H9 (cell line): Measurements from ENCODE around the gene OR4X1. TPM values are rescaled to one million over a fixed set of nuclear protein-coding genes. Genes with fewer than 3 reads are reported as not detected.

Source experiments
- DNase-seq: peaks from one replicate; pipeline ENCODE4 v3.0.0-alpha.2; 2017
- H2AFZ ChIP-seq: one replicate; pipeline ENCODE4 v1.6.1; 2013; ENCODE audit warnings: mild to moderate bottlenecking, low read length, control low read depth, moderate library complexity
- H2AK5ac ChIP-seq: 2 replicates; pipeline ENCODE4 v1.6.1; 2013; ENCODE audit warnings: low read length, control low read depth, mixed read lengths; ENCODE audit not compliant: insufficient read length
- H2BK120ac ChIP-seq: one replicate; pipeline ENCODE4 v1.6.1; 2013; ENCODE audit warnings: low read depth, mild to moderate bottlenecking, low read length, control low read depth, inconsistent platforms; ENCODE audit not compliant: poor library complexity, severe bottlenecking
- H2BK12ac ChIP-seq: 2 replicates; pipeline ENCODE4 v1.6.1; 2013; ENCODE audit warnings: low read length, control low read depth, mixed read lengths, low read depth; ENCODE audit not compliant: insufficient read length
- H2BK15ac ChIP-seq: 2 replicates; pipeline ENCODE4 v1.6.1; 2013; ENCODE audit warnings: low read depth, low read length, control low read depth
- H2BK20ac ChIP-seq: one replicate; pipeline ENCODE4 v1.6.1; 2013; ENCODE audit warnings: low read depth, mild to moderate bottlenecking, low read length, control low read depth, inconsistent platforms; ENCODE audit not compliant: poor library complexity, severe bottlenecking
- H2BK5ac ChIP-seq: 2 replicates; pipeline ENCODE4 v1.6.1; 2013; ENCODE audit warnings: low read length, control low read depth, mixed read lengths; ENCODE audit not compliant: insufficient read length
- H3K14ac ChIP-seq: 2 replicates; pipeline ENCODE4 v1.6.1; 2013; ENCODE audit warnings: low read length, control low read depth; ENCODE audit not compliant: insufficient read depth
- H3K18ac ChIP-seq: 2 replicates; pipeline ENCODE4 v1.6.1; 2013; ENCODE audit warnings: low read depth, mild to moderate bottlenecking, mixed read lengths, low read length, control low read depth; ENCODE audit not compliant: insufficient read length
- H3K23ac ChIP-seq: 2 replicates; pipeline ENCODE4 v1.6.1; 2013; ENCODE audit warnings: low read length, control low read depth, mixed read lengths, low read depth; ENCODE audit not compliant: insufficient read length
- H3K23me2 ChIP-seq: 2 replicates; pipeline ENCODE4 v1.6.1; 2013; ENCODE audit warnings: low read depth, mild to moderate bottlenecking, mixed read lengths, low read length, control low read depth; ENCODE audit not compliant: insufficient read length, poor library complexity, severe bottlenecking
- H3K27ac ChIP-seq: 2 replicates; pipeline ENCODE4 v1.5.1; 2013; ENCODE audit warnings: low read length, control low read depth, mixed read lengths, low read depth; ENCODE audit not compliant: insufficient read length
- H3K27me3 ChIP-seq: 2 replicates; pipeline ENCODE4 v1.6.1; 2013; ENCODE audit warnings: low read length, control low read depth, inconsistent platforms; ENCODE audit not compliant: insufficient read depth
- H3K4ac ChIP-seq: 2 replicates; pipeline ENCODE4 v1.6.1; 2013; ENCODE audit warnings: low read depth, mild to moderate bottlenecking, control low read depth, inconsistent platforms, low read length, moderate library complexity
- H3K4me1 ChIP-seq: 2 replicates; pipeline ENCODE4 v1.6.1; 2013; ENCODE audit warnings: low read length, control low read depth, inconsistent platforms; ENCODE audit not compliant: insufficient read depth
- H3K4me2 ChIP-seq: 2 replicates; pipeline ENCODE4 v1.6.1; 2013; ENCODE audit warnings: low read length, control low read depth, mixed read lengths; ENCODE audit not compliant: insufficient read length, insufficient read depth
- H3K56ac ChIP-seq: 2 replicates; pipeline ENCODE4 v1.6.1; 2013; ENCODE audit warnings: low read depth, mild to moderate bottlenecking, mixed read lengths, low read length, control low read depth; ENCODE audit not compliant: insufficient read length
- H3K79me1 ChIP-seq: 2 replicates; pipeline ENCODE4 v1.6.1; 2013; ENCODE audit warnings: low read depth, mild to moderate bottlenecking, moderate library complexity, low read length, control low read depth, inconsistent platforms; ENCODE audit not compliant: insufficient read depth, poor library complexity, severe bottlenecking
- H3K79me2 ChIP-seq: 2 replicates; pipeline ENCODE4 v1.6.1; 2013; ENCODE audit warnings: low read length, control low read depth, inconsistent platforms; ENCODE audit not compliant: insufficient read depth
- H3K9ac ChIP-seq: 2 replicates; pipeline ENCODE4 v1.6.1; 2013; ENCODE audit warnings: low read length, control low read depth, mixed read lengths; ENCODE audit not compliant: insufficient read length; ENCODE audit errors: extremely low read depth
- H3K9me3 ChIP-seq: one replicate; pipeline ENCODE4 v1.6.1; 2013; ENCODE audit warnings: low read depth, low read length, inconsistent platforms; ENCODE audit not compliant: control insufficient read depth
- H3T11ph ChIP-seq: one replicate; pipeline ENCODE4 v1.6.1; 2013; ENCODE audit warnings: mild to moderate bottlenecking, low read length, control low read depth, inconsistent platforms
- H4K20me1 ChIP-seq: one replicate; pipeline ENCODE4 v1.6.1; 2013; ENCODE audit not compliant: control insufficient read depth, insufficient read length, insufficient read depth
- H4K5ac ChIP-seq: 2 replicates; pipeline ENCODE4 v1.6.1; 2013; ENCODE audit warnings: low read depth, mild to moderate bottlenecking, mixed read lengths, low read length, control low read depth; ENCODE audit not compliant: insufficient read length
- H4K8ac ChIP-seq: replicated peaks from 2 replicates; pipeline ENCODE4 v1.6.1; 2013; ENCODE audit warnings: low read length, control low read depth, mixed read lengths, low read depth; ENCODE audit not compliant: insufficient read length
- H4K91ac ChIP-seq: 2 replicates; pipeline ENCODE4 v1.6.1; 2013; ENCODE audit warnings: low read depth, mild to moderate bottlenecking, moderate library complexity, mixed read lengths, low read length, control low read depth; ENCODE audit not compliant: insufficient read length
- H3K27ac Mint-ChIP-seq, 3 experiments: 2 replicates in 2 of 3; 3 replicates in 1 of 3; pipeline ENCODE4 v1.8.0; 2020 to 2021; ENCODE audit warnings: mixed read lengths in 3 of 3, mild to moderate bottlenecking in 1 of 3, moderate library complexity in 1 of 3
- H3K27me3 Mint-ChIP-seq: 2 replicates; pipeline ENCODE4 v1.8.0; 2021; ENCODE audit warnings: low read depth, mild to moderate bottlenecking, moderate library complexity, mixed read lengths
- H3K36me3 Mint-ChIP-seq, 3 experiments: 2 replicates in 2 of 3; 3 replicates in 1 of 3; pipeline ENCODE4 v1.8.0; 2020 to 2021; ENCODE audit warnings: low read depth in 3 of 3, mixed read lengths in 3 of 3; ENCODE audit not compliant: insufficient read depth in 1 of 3
- H3K4me1 Mint-ChIP-seq, 2 experiments: 2 replicates each; pipeline ENCODE4 v1.8.0; 2020; ENCODE audit warnings: mixed read lengths in 2 of 2
- H3K4me3 Mint-ChIP-seq, 2 experiments: 2 replicates in 1 of 2; 3 replicates in 1 of 2; pipeline ENCODE4 v1.8.0; 2020 to 2021; ENCODE audit warnings: mild to moderate bottlenecking in 2 of 2, mixed read lengths in 2 of 2, moderate library complexity in 1 of 2
- H3K9me3 Mint-ChIP-seq, 2 experiments: 2 replicates in 1 of 2; 3 replicates in 1 of 2; pipeline ENCODE4 v1.8.0; 2020; ENCODE audit warnings: mild to moderate bottlenecking in 2 of 2, mixed read lengths in 2 of 2, moderate library complexity in 1 of 2
- CTCF ChIP-seq: fragments of 200-600 bp; sonication (generic); conservative IDR thresholded peaks from 3 replicates; pipeline ENCODE4 v1.8.0; 2021; ENCODE audit warnings: antibody characterized with exemption, mild to moderate bottlenecking
- WGBS: extraction: QIAGEN DNeasy Blood & Tissue Kit; methylation state at CpG from one replicate; pipeline ENCODE4 v1.1.7; 2013; ENCODE audit warnings: missing lambda C conversion rate, low lambda C conversion rate, mixed read lengths; ENCODE audit not compliant: insufficient read length; ENCODE audit errors: extremely low coverage; 5-methylcytosine and 5-hydroxymethylcytosine counted together
- total RNA-seq: library from RNA; stranded (reverse); gene quantifications from 2 replicates; pipeline ENCODE4 v1.2.1, GENCODE V29; 2021

Gene OR4X1
- total RNA-seq, 1 experiment from 2014 or later = not detected

GRCh38 chr11:48305923-48306322 lies 42.3 kb downstream of the OR4X1 start, which contains the start of gene OR4S1:
TSS of gene OR4S1 (plus strand) at chr11:48306223. CDS start at chr11:48306223, 0 bp downstream.
- Mint-ChIP-seq H3K4me1 (no peaks in the 10 kb centered on the region), H3K9me3 (peaks cover 77 to 81% of the 10 kb centered on the region in 2 experiments), H3K4me3 (no peak within 1 kb of the TSS), H3K27ac (no peak within 1 kb of the TSS), H3K27me3 (no peaks in the 10 kb centered on the region; the same call in 1 of the 2 replicates), H3K36me3 (peaks cover 6 to 17% (median 13%) of the 10 kb centered on the region in 3 experiments; a peak in 6 of 7 replicates)
- Histone ChIP-seq H3K23me2 (no peaks in the 10 kb centered on the region), H3K4me2 (no peak within 1 kb of the TSS), H3K79me1 (no peaks in the 10 kb centered on the region), H3K14ac (no peak within 1 kb of the TSS), H4K8ac (no peak within 1 kb of the TSS), H3T11ph (no peak within 1 kb of the TSS), H2AK5ac (no peak within 1 kb of the TSS), H3K27ac (no peak within 1 kb of the TSS), H3K4ac (no peak within 1 kb of the TSS), H3K9ac (no peak within 1 kb of the TSS), H2BK15ac (no peak within 1 kb of the TSS), H2AFZ (no peak within 1 kb of the TSS), H3K23ac (no peak within 1 kb of the TSS), H3K27me3 (no peaks in the 10 kb centered on the region), H3K4me1 (no peaks in the 10 kb centered on the region), H4K20me1 (no peaks in the 10 kb centered on the region), H3K9me3 (peaks cover 51% of the 10 kb centered on the region), H3K18ac (no peak within 1 kb of the TSS), H4K91ac (no peak within 1 kb of the TSS), H2BK12ac (no peak within 1 kb of the TSS), H2BK120ac (no peak within 1 kb of the TSS), H3K79me2 (no peaks in the 10 kb centered on the region), H4K5ac (no peak within 1 kb of the TSS), H2BK5ac (no peak within 1 kb of the TSS), H2BK20ac (no peak within 1 kb of the TSS), H3K56ac (no peak within 1 kb of the TSS)
- no CpG with 5 or more reads among the region's 1 CpG for WGBS
- DNase-seq = no peak
- TF ChIP-seq CTCF = no peak
